ENCODE data around the gene NCOA3. TPM values are rescaled to one million over a fixed set of nuclear protein-coding genes. Genes with fewer than 3 reads are reported as not detected.
A peak's percentile ranks its signal among the peaks of the same experiment; 100 is the strongest.
"Not testable (repeated sequence)": the region's sequence is repeated elsewhere in the genome, so short reads cannot be mapped to it uniquely, and the experiment has no call there.

The NCOA3 gene
- total RNA-seq, 1 experiment from 2014 or later, result 31.1 TPM

GRCh38 chr20:47493963-47494293, 7.8 kb upstream of the NCOA3 start:
- H3K27ac ChIP-seq (ENCODE audit: low read length), result peak overlapping the region; percentile 63

GRCh38 chr20:47494606-47495005, 7.1 kb upstream of the NCOA3 start:
- H3K36me3 ChIP-seq (ENCODE audit: low read depth, low read length); H3F3A ChIP-seq (ENCODE audit: low read length, unreplicated experiment); H3K9ac ChIP-seq (ENCODE audit: low read length); H3K27me3 ChIP-seq (ENCODE audit: low read length); H3K9me2 ChIP-seq (replicated peaks; ENCODE audit: low read length); H2AFZ ChIP-seq (ENCODE audit: low read length); H3K27ac ChIP-seq (ENCODE audit: low read length); H3K9me3 ChIP-seq (ENCODE audit: low read length); H4K20me1 ChIP-seq (ENCODE audit: low read length); POLR2A ChIA-PET (ENCODE audit: unreplicated experiment); ATAC-seq; DNase-seq; intact Hi-C loops (cut with micrococcal nuclease); H3K79me2 ChIP-seq (ENCODE audit: low read length); H3K4me3 ChIP-seq (ENCODE audit: low read length); BruUV-seq (replicated peaks); H3K4me2 ChIP-seq (ENCODE audit: low read length): not testable (repeated sequence)
- H3K4me1 ChIP-seq (ENCODE audit: insufficient read depth, low read length), result peaks cover 24% of the 10 kb centered on the region
- CTCF ChIA-PET, result interaction anchor here (1.7 kb wide), 1 partner anchor 126 kb away, joined by 10 read pairs; no protein-coding TSS in a partner anchor

More at GRCh38 chr20:47493963-47494293, 7.8 kb upstream of the NCOA3 start:
- Histone ChIP-seq H3K9me3 (ENCODE audit: low read length) (no peaks in the 10 kb centered on the region), H3K4me1 (ENCODE audit: insufficient read depth, low read length) (peaks cover 24% of the 10 kb centered on the region), H4K20me1 (ENCODE audit: low read length) (no peaks in the 10 kb centered on the region), H2AFZ (ENCODE audit: low read length) (no peak overlapping the region), H3K9me2 (replicated peaks; ENCODE audit: low read length) (no peaks in the 10 kb centered on the region), H3K4me2 (ENCODE audit: low read length) (peak overlapping the region; percentile 72), H3F3A (ENCODE audit: low read length, unreplicated experiment) (no peaks in the 10 kb centered on the region), H3K27me3 (ENCODE audit: low read length) (no peaks in the 10 kb centered on the region), H3K4me3 (ENCODE audit: low read length) (peak overlapping the region; percentile 15; the same call in 1 of the 2 replicates), H3K36me3 (ENCODE audit: low read depth, low read length) (no peaks in the 10 kb centered on the region), H3K79me2 (ENCODE audit: low read length) (no peaks in the 10 kb centered on the region), H3K9ac (ENCODE audit: low read length) (no peak overlapping the region)
- DNase-seq (peak; percentile 77), ATAC-seq (peak; percentile 30)
- intact Hi-C loops (cut with micrococcal nuclease), result loop anchor here (1.0 kb wide), 1 partner anchor 7 kb away; the partner anchor contains the start of gene NCOA3
- BruUV-seq (replicated peaks), result no TSS peak
- ChIA-PET POLR2A (ENCODE audit: unreplicated experiment) (interaction anchor here (0.8 to 1.5 kb wide), 2 partner anchors 8 to 9 kb away, joined by 5 to 6 read pairs; partner anchors contain the start of gene NCOA3), CTCF (interaction anchor here (1.4 to 1.7 kb wide), 2 partner anchors 8 to 127 kb away, joined by 9 to 10 read pairs; partner anchors contain the start of gene NCOA3)
- TF ChIP-seq EZH2phosphoT487 (IDR thresholded peaks at IDR 0.05; ENCODE audit: borderline replicate concordance, low read length) (no peak), EZH2 (IDR thresholded peaks at IDR 0.05; ENCODE audit: low read length, unreplicated experiment) (no peak)
- TF ChIP-seq, protein P1, sequence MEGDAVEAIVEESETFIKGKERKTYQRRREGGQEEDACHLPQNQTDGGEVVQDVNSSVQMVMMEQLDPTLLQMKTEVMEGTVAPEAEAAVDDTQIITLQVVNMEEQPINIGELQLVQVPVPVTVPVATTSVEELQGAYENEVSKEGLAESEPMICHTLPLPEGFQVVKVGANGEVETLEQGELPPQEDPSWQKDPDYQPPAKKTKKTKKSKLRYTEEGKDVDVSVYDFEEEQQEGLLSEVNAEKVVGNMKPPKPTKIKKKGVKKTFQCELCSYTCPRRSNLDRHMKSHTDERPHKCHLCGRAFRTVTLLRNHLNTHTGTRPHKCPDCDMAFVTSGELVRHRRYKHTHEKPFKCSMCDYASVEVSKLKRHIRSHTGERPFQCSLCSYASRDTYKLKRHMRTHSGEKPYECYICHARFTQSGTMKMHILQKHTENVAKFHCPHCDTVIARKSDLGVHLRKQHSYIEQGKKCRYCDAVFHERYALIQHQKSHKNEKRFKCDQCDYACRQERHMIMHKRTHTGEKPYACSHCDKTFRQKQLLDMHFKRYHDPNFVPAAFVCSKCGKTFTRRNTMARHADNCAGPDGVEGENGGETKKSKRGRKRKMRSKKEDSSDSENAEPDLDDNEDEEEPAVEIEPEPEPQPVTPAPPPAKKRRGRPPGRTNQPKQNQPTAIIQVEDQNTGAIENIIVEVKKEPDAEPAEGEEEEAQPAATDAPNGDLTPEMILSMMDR (conservative IDR thresholded peaks at IDR 0.05; ENCODE audit: low read depth, low read length), result no peak

- BruUV-seq (replicated peaks), result no TSS peak
- Histone ChIP-seq H3K9me2 (replicated peaks; ENCODE audit: low read length) (no peaks in the 10 kb centered on the region), H3K9ac (ENCODE audit: low read length) (no peak overlapping the region), H2AFZ (ENCODE audit: low read length) (no peak overlapping the region), H3K9me3 (ENCODE audit: low read length) (no peaks in the 10 kb centered on the region), H3K79me2 (ENCODE audit: low read length) (peaks cover 9% of the 10 kb centered on the region), H3K4me2 (ENCODE audit: low read length) (no peak overlapping the region), H3K4me1 (ENCODE audit: insufficient read depth, low read length) (peaks cover 32% of the 10 kb centered on the region), H3F3A (ENCODE audit: low read length, unreplicated experiment) (no peaks in the 10 kb centered on the region), H3K36me3 (ENCODE audit: low read depth, low read length) (no peaks in the 10 kb centered on the region), H3K4me3 (ENCODE audit: low read length) (no peak overlapping the region), H3K27ac (ENCODE audit: low read length) (no peak overlapping the region), H4K20me1 (ENCODE audit: low read length) (no peaks in the 10 kb centered on the region), H3K27me3 (ENCODE audit: low read length) (no peaks in the 10 kb centered on the region)
- ATAC-seq, result no peak
- intact Hi-C loops (cut with micrococcal nuclease), result no loop called here
- CTCF ChIA-PET, result no interaction called here
- POLR2A ChIA-PET (ENCODE audit: unreplicated experiment), result no interaction called here
- no peak for DNase-seq
- TF ChIP-seq, protein P1 (conservative IDR thresholded peaks at IDR 0.05; ENCODE audit: low read depth, low read length), result no peak
- no peak for TF ChIP-seq EZH2 (IDR thresholded peaks at IDR 0.05; ENCODE audit: low read length, unreplicated experiment)
- no peak for TF ChIP-seq EZH2phosphoT487 (IDR thresholded peaks at IDR 0.05; ENCODE audit: borderline replicate concordance, low read length)
Measured at GRCh38 chr20:47496118-47496517, 5.6 kb upstream of the NCOA3 start.
